Measurements from ENCODE around the gene TRIP11. TPM values are rescaled to one million over a fixed set of nuclear protein-coding genes. Genes with fewer than 3 reads are reported as not detected.

The TRIP11 gene
- total and polyA plus RNA-seq, 2 donors (not counting 1 experiment from before 2014, with no cell fraction given): 28.6 to 50.4 TPM

- no peak for TF ChIP-seq EZH2 (IDR thresholded peaks at IDR 0.05; ENCODE audit: low read length, missing control alignments)
- TF ChIP-seq CTCF (conservative IDR thresholded peaks at IDR 0.05 in 1 of 2, IDR thresholded peaks at IDR 0.05 in 1 of 2; ENCODE audit: low read depth in 1 of 2, low read length in 2 of 2): no peak
- Histone ChIP-seq H2AFZ (ENCODE audit: low read length) (no peak overlapping the region), H3K4me1 (ENCODE audit: control insufficient read depth, extremely low read depth, insufficient read depth, low read length) (no peaks in the 10 kb centered on the region), H3K4me3 (replicated peaks in 1 of 4; ENCODE audit: control extremely low read depth in 1 of 4, insufficient read depth in 1 of 4, low read depth in 3 of 4, low read length in 4 of 4) (no peak overlapping the region), H3K9ac (ENCODE audit: insufficient read depth, low read length) (no peak overlapping the region), H3K4me2 (ENCODE audit: extremely low read depth, insufficient read depth, low read length) (no peak overlapping the region), H3K9me3 (ENCODE audit: control insufficient read depth, insufficient read depth, low read depth, low read length) (no peaks in the 10 kb centered on the region), H3K27ac (ENCODE audit: insufficient read depth, low read length) (no peak overlapping the region), H3K79me2 (ENCODE audit: control insufficient read depth, insufficient read depth, low read length) (no peaks in the 10 kb centered on the region), H3K36me3 (ENCODE audit: control insufficient read depth, insufficient read depth, low read length) (peaks cover 6% of the 10 kb centered on the region), H3K27me3 (ENCODE audit: control insufficient read depth, insufficient read depth, low read length) (no peaks in the 10 kb centered on the region), H4K20me1 (ENCODE audit: control insufficient read depth, extremely low read depth, insufficient read depth, low read length) (no peaks in the 10 kb centered on the region)
- peak; percentile 22 to 81 for DNase-seq (ENCODE audit: low read depth in 2 of 2)
Observed at GRCh38 chr14:91985008-91985407, 54.9 kb downstream of the TRIP11 start.

GRCh38 chr14:91983588-91983987 lies 56.3 kb downstream of the TRIP11 start:
- TF ChIP-seq EZH2 (IDR thresholded peaks at IDR 0.05; ENCODE audit: low read length, missing control alignments) (no peak), CTCF (conservative IDR thresholded peaks at IDR 0.05 in 1 of 2, IDR thresholded peaks at IDR 0.05 in 1 of 2; ENCODE audit: low read depth in 1 of 2, low read length in 2 of 2) (no peak)
- Histone ChIP-seq H2AFZ (ENCODE audit: low read length) (no peak overlapping the region), H3K36me3 (ENCODE audit: control insufficient read depth, insufficient read depth, low read length) (peaks cover 6% of the 10 kb centered on the region), H3K9me3 (ENCODE audit: control insufficient read depth, insufficient read depth, low read depth, low read length) (no peaks in the 10 kb centered on the region), H3K4me3 (replicated peaks in 1 of 4; ENCODE audit: control extremely low read depth in 1 of 4, insufficient read depth in 1 of 4, low read depth in 3 of 4, low read length in 4 of 4) (no peak overlapping the region), H3K9ac (ENCODE audit: insufficient read depth, low read length) (no peak overlapping the region), H4K20me1 (ENCODE audit: control insufficient read depth, extremely low read depth, insufficient read depth, low read length) (no peaks in the 10 kb centered on the region), H3K4me2 (ENCODE audit: extremely low read depth, insufficient read depth, low read length) (no peak overlapping the region), H3K4me1 (ENCODE audit: control insufficient read depth, extremely low read depth, insufficient read depth, low read length) (peaks cover 6% of the 10 kb centered on the region), H3K27me3 (ENCODE audit: control insufficient read depth, insufficient read depth, low read length) (no peaks in the 10 kb centered on the region), H3K27ac (ENCODE audit: insufficient read depth, low read length) (no peak overlapping the region), H3K79me2 (ENCODE audit: control insufficient read depth, insufficient read depth, low read length) (no peaks in the 10 kb centered on the region)
- peak in 1 of 2 donors; percentile 35 for DNase-seq (ENCODE audit: low read depth in 2 of 2)

- Histone ChIP-seq H3K4me2 (ENCODE audit: extremely low read depth, insufficient read depth, low read length) (no peak overlapping the region), H3K27ac (ENCODE audit: insufficient read depth, low read length) (no peak overlapping the region), H3K79me2 (ENCODE audit: control insufficient read depth, insufficient read depth, low read length) (no peaks in the 10 kb centered on the region)
Observed at GRCh38 chr14:91980157-91980556, 59.7 kb downstream of the TRIP11 start.

More at GRCh38 chr14:91980157-91980556, 59.7 kb downstream of the TRIP11 start:
- peaks cover 6% of the 10 kb centered on the region for H3K4me1 ChIP-seq (ENCODE audit: control insufficient read depth, extremely low read depth, insufficient read depth, low read length)
- no peaks in the 10 kb centered on the region for H3K27me3 ChIP-seq (ENCODE audit: control insufficient read depth, insufficient read depth, low read length)
- H4K20me1 ChIP-seq (ENCODE audit: control insufficient read depth, extremely low read depth, insufficient read depth, low read length): no peaks in the 10 kb centered on the region
- H3K36me3 ChIP-seq (ENCODE audit: control insufficient read depth, insufficient read depth, low read length): no peaks in the 10 kb centered on the region
- DNase-seq (ENCODE audit: low read depth in 2 of 2): peak; percentile 88 to 97
- no peak overlapping the region for H3K4me3 ChIP-seq (replicated peaks in 1 of 4; ENCODE audit: control extremely low read depth in 1 of 4, insufficient read depth in 1 of 4, low read depth in 3 of 4, low read length in 4 of 4)
- H3K9ac ChIP-seq (ENCODE audit: insufficient read depth, low read length): no peak overlapping the region
- no peak overlapping the region for H2AFZ ChIP-seq (ENCODE audit: low read length)
- no peak for TF ChIP-seq EZH2 (IDR thresholded peaks at IDR 0.05; ENCODE audit: low read length, missing control alignments)
- no peak for TF ChIP-seq CTCF (conservative IDR thresholded peaks at IDR 0.05 in 1 of 2, IDR thresholded peaks at IDR 0.05 in 1 of 2; ENCODE audit: low read depth in 1 of 2, low read length in 2 of 2)
- no peaks in the 10 kb centered on the region for H3K9me3 ChIP-seq (ENCODE audit: control insufficient read depth, insufficient read depth, low read depth, low read length)

Measured in fibroblast of lung (primary cell).